K562 (cell line): ENCODE measurements around the gene SFTPB. TPM values are rescaled to one million over a fixed set of nuclear protein-coding genes. Genes with fewer than 3 reads are reported as not detected.

Experiments used
- ATF2 ChIP-seq: sonication (generic); formaldehyde crosslinking; IDR thresholded peaks from 2 replicates; pipeline ENCODE4 v1.8.1; 2022; ENCODE audit warnings: missing genetic modification reagents
- FOS ChIP-seq: IDR thresholded peaks from 3 replicates; pipeline ENCODE4 v1.6.1; 2011; ENCODE audit not compliant: insufficient read length; ENCODE audit errors: extremely low read depth
- JUNB ChIP-seq: fragments of 450-650 bp; formaldehyde crosslinking; conservative IDR thresholded peaks from 2 replicates; pipeline ENCODE4 v1.4.0; 2020; ENCODE audit warnings: mild to moderate bottlenecking
- POLR3G ChIP-seq: IDR thresholded peaks from 2 replicates; pipeline ENCODE4 v1.6.1; 2011; ENCODE audit not compliant: insufficient read length, insufficient replicate concordance; ENCODE audit errors: extremely low read depth
- RERE ChIP-seq: sonication (generic); formaldehyde crosslinking; IDR thresholded peaks from 2 replicates; pipeline ENCODE4 v1.8.0; 2023; ENCODE audit warnings: missing genetic modification reagents, mild to moderate bottlenecking, borderline replicate concordance
- SMAD2 ChIP-seq: fragments of 150-350 bp; IDR thresholded peaks from 2 replicates; pipeline ENCODE4 v1.6.1; 2014; ENCODE audit warnings: low read depth, mild to moderate bottlenecking, low read length
- TAF9B ChIP-seq: fragments of 450-650 bp; IDR thresholded peaks from 2 replicates; pipeline ENCODE4 v1.6.1; 2018; ENCODE audit warnings: mild to moderate bottlenecking; ENCODE audit not compliant: partially characterized antibody
- ZNF277 ChIP-seq: fragments of 250-450 bp; sonication (Bioruptor Pico); IDR thresholded peaks from 2 replicates; pipeline ENCODE4 v1.8.0; 2022; ENCODE audit warnings: inconsistent platforms, mild to moderate bottlenecking, moderate library complexity, borderline replicate concordance
- ZNF584 ChIP-seq: fragments of 200-800 bp; sonication (Bioruptor generic); IDR thresholded peaks from 2 replicates; pipeline ENCODE4 v1.6.1; 2016; ENCODE audit warnings: low read depth, mild to moderate bottlenecking, missing genetic modification characterization, missing compliant biosample characterization
- polyA plus RNA-seq, 8 experiments: library from polyadenylated mRNA; depleted of rRNA in 4 of 8; stranded (reverse) in 5 of 8; unstranded in 3 of 8; fragments of >200 nt; fragmentation: Nextera tagmentation in 2 of 8; fragmentation: Illumina TruSeq in 1 of 8; extraction: Ambion mirVana in 2 of 8; extraction: Trizol in 1 of 8; gene quantifications; 2 replicates each; pipeline versions ENCODE4 v1.2.1 to v1.2.3, GENCODE V29; 2011 to 2014; ENCODE audit warnings: inconsistent platforms in 1 of 8, missing spikeins in 1 of 8
- total RNA-seq, 7 experiments: library from RNA; depleted of rRNA in 6 of 7; stranded (reverse); fragments of >200 nt in 6 of 7; fragmentation: Illumina TruSeq in 2 of 7; extraction: Trizol in 2 of 7; gene quantifications; 2 replicates each; pipeline versions ENCODE4 v1.2.1 to v1.2.3, GENCODE V29; 2011 to 2021; ENCODE audit warnings: low replicate concordance in 1 of 7
- TF ChIP-seq, protein P1 (sequence below): fragments of 450-650 bp; formaldehyde crosslinking; IDR thresholded peaks from 2 replicates; pipeline ENCODE4 v1.4.0; 2020; ENCODE audit warnings: mild to moderate bottlenecking, mixed read lengths
- TF ChIP-seq, protein P2 (sequence below): fragments of 450-650 bp; IDR thresholded peaks from 2 replicates; pipeline ENCODE4 v1.6.1; 2016; ENCODE audit warnings: borderline replicate concordance

SFTPB gene
- total and polyA plus RNA-seq, 9 of the 15 experiments (the other 6 are each of a cell fraction or from before 2014, with no cell fraction given), result 0.03 to 7.0 TPM; not detected in 7

GRCh38 chr2:85707304-85707703, 39.3 kb upstream of the SFTPB start (continued):
- no peak for TF ChIP-seq TAF9B
- TF ChIP-seq ZNF277 (CRISPR knock-in tag), result no peak
- no peak for TF ChIP-seq JUNB (CRISPR knock-in tag)
- no peak for TF ChIP-seq SMAD2
- TF ChIP-seq ZNF584 (CRISPR knock-in tag), result no peak
- TF ChIP-seq FOS, result no peak
- no peak for TF ChIP-seq RERE (CRISPR knock-in tag)
- TF ChIP-seq, protein P1, sequence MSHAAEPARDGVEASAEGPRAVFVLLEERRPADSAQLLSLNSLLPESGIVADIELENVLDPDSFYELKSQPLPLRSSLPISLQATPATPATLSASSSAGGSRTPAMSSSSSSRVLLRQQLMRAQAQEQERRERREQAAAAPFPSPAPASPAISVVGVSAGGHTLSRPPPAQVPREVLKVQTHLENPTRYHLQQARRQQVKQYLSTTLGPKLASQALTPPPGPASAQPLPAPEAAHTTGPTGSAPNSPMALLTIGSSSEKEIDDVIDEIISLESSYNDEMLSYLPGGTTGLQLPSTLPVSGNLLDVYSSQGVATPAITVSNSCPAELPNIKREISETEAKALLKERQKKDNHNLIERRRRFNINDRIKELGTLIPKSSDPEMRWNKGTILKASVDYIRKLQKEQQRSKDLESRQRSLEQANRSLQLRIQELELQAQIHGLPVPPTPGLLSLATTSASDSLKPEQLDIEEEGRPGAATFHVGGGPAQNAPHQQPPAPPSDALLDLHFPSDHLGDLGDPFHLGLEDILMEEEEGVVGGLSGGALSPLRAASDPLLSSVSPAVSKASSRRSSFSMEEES, result no peak
- no peak for TF ChIP-seq ATF2 (CRISPR knock-in tag)
- TF ChIP-seq, protein P2, sequence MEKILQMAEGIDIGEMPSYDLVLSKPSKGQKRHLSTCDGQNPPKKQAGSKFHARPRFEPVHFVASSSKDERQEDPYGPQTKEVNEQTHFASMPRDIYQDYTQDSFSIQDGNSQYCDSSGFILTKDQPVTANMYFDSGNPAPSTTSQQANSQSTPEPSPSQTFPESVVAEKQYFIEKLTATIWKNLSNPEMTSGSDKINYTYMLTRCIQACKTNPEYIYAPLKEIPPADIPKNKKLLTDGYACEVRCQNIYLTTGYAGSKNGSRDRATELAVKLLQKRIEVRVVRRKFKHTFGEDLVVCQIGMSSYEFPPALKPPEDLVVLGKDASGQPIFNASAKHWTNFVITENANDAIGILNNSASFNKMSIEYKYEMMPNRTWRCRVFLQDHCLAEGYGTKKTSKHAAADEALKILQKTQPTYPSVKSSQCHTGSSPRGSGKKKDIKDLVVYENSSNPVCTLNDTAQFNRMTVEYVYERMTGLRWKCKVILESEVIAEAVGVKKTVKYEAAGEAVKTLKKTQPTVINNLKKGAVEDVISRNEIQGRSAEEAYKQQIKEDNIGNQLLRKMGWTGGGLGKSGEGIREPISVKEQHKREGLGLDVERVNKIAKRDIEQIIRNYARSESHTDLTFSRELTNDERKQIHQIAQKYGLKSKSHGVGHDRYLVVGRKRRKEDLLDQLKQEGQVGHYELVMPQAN, result no peak
- TF ChIP-seq POLR3G, result no peak
